Loucy (cell line): ENCODE data around the gene MEMO1.

Experiments used
- CTCF ChIP-seq: fragments of 200-600 bp; sonication (generic); conservative IDR thresholded peaks from 2 replicates; pipeline ENCODE4 v1.5.1; 2014; ENCODE audit warnings: mild to moderate bottlenecking, antibody characterized with exemption, low read length
- EZH2phosphoT487 ChIP-seq: fragments of 200-600 bp; IDR thresholded peaks from 2 replicates; pipeline ENCODE4 v1.6.1; 2018; ENCODE audit warnings: antibody characterized with exemption, mild to moderate bottlenecking, moderate library complexity, borderline replicate concordance

- no peak for TF ChIP-seq CTCF
- no peak for TF ChIP-seq EZH2phosphoT487
These were observed 122.3 kb downstream of the MEMO1 start for GRCh38 chr2:31888550-31888949.
